GM19452 (cell line): ENCODE measurements around the gene SEMA7A.

Source experiments
- ATAC-seq: cut with Tn5 transposase; IDR thresholded peaks from one replicate; pipeline ENCODE4 v1.9.1; 2021; ENCODE audit not compliant: unreplicated experiment

Gene SEMA7A

DNA sequence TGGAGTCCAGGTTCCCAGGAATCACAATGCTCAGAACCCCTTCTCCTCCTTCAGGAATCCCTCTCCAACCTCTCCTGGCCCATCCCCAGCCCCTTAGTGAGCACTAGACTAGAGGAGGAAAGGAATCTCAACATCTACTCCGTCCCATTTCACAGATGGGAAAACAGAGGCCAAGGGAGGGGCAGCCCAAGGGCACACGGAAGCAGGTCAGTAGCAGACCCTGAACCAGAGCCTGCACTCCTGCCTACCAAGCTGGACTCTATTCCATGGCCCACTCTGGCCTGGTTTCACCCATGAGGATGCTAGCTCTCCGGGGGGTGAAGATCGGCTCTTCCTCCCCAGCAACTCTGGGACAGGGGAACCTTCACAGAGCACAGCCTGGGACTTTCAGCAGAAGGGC is 14.3 kb downstream of the SEMA7A start:
- no peak for ATAC-seq

GRCh38 chr15:74418575-74419338 is 15.0 kb downstream of the SEMA7A start:
- no peak for ATAC-seq

GRCh38 chr15:74417670-74418069 is 16.1 kb downstream of the SEMA7A start:
- no peak for ATAC-seq

- no peak for ATAC-seq
Observed at GRCh38 chr15:74417225-74417624, 16.5 kb downstream of the SEMA7A start.

- ATAC-seq: no peak
Observed at GRCh38 chr15:74415966-74416916, 17.5 kb downstream of the SEMA7A start.

GRCh38 chr15:74414603-74415338 is 19.0 kb downstream of the SEMA7A start:
- ATAC-seq: no peak

DNA sequence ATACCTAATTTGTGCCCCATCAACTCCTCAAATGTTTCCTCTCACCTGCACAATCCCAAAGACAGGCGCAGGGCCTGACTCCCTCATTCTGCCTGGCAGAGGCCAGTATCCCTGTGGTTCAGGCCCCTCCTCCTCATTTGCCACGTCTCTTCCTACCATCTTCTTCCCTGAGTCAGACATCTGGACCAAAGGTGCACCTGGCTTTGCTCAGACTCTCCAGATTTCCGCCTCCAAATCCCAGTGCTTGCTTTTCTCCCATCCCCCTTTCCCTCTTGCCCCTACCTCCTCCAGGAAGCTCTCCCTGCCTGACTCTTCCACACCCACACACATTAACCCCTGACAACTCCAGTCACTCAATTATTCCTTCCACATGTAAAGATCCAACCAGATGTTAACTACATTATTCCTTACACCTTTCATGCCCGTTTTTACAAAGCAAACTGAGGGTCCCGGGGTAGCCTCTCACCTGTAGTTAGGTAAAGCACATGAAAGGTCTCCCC is 19.6 kb downstream of the SEMA7A start:
- no peak for ATAC-seq

- no peak for ATAC-seq
Observed at GRCh38 chr15:74413350-74414080, 20.2 kb downstream of the SEMA7A start.

DNA sequence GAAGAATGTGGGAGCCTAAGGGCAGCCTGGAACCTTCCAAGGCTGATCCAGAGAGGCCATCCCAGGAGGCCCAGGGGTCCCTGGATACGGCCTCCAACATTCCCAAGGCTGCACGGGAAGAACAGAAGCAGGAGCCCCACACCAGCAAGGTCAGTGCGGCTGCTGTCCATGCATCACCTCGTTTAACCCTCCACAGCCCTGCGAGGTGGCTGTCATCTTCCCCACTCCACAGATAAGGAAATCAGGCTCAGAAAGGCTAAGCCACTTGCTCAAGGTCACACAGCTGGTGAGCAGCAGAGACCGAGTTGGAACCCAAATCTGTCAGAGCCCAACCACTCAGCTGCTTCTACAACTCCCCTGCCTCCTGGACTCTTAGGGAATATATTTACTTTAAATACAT is 21.6 kb downstream of the SEMA7A start:
- ATAC-seq: no peak

DNA sequence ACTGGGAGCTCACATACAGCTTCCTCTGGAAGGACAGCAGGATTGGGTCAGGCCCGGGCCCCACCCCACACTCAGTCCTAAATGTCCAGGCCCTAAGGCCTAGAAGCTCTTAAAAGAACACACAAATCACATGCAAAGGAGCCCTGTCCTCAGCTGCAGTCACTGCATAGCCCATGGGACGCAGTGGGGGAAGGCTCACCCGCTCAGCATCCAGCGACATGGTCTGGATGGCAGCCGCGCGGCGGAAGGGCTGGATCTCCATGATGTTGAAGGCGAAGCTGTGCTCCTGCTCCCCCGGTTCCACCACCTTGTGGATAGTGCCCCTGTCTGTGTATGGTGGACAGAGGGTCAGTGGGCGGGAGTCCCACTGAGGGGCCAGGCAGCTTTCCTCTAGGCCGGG is 22.1 kb downstream of the SEMA7A start:
- no peak for ATAC-seq

GRCh38 chr15:74410502-74410901 is 23.3 kb downstream of the SEMA7A start:
- no peak for ATAC-seq

DNA sequence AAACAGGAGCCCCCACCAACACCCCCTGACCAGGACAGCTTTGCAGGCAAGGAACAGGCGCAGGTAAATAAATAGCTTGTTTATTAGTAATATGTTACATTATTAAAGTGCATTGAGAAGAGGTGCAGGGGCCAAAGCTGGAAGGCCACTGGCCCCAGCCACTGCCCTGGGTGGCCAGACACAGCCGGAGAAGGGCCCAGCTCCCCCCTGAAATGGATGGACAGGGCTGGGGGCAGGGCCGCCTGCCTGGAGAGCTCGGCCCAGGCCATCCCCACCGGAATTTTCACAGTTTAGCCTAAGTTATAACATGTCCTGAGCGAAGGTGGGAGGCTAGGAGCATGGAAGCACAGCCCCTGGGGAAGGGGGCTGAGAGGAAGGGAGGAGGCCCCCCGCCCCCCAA is 24.5 kb downstream of the SEMA7A start:
- no peak for ATAC-seq

- no peak for ATAC-seq
Observed at GRCh38 chr15:74408815-74409214, 24.9 kb downstream of the SEMA7A start.

DNA sequence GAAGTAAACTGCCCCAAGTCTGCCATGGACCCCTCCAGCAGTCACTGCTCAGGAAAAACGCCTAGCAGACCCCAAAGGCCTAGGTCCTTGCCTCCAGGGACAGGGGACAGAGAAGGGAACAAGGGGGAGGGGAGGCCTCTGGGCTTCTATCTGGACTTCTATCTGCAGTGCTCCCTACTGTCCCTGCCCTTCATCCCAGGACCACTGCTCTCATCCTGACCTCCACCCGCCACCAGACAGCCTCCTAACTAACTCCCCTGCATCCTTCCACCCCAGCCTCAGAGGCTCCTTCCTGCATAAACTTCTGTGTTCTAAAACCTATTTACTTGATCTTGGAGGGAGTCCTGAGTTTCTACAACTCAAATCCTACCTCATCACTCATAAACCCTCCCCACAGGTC is 25.4 kb downstream of the SEMA7A start:
- ATAC-seq: no peak

GRCh38 chr15:74406992-74407705 is 26.6 kb downstream of the SEMA7A start:
- ATAC-seq: no peak

DNA sequence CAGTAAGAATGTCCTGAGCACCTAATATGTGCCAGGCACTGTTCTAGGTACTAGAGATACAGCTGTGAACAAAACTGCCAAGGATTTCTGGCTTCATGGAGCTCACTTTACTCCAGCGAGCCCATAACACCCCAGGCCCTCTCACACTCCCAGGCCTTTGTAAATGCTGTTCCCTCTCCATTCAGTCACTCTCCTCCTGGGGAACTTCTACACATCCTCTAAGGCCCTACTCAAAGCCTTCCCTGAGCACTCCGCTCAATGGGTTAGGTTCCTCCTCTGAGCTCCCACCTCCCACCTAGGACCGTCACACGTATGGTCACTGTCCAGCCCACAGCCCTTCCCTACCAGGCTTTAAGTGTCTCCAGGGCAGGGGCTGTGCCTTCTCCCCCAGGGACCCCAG is 27.2 kb downstream of the SEMA7A start:
- ATAC-seq: no peak

- no peak for ATAC-seq
Observed at GRCh38 chr15:74405823-74406222, 27.9 kb downstream of the SEMA7A start.

GRCh38 chr15:74403991-74404563 is 29.7 kb downstream of the SEMA7A start:
- peak; percentile 21 for ATAC-seq

DNA sequence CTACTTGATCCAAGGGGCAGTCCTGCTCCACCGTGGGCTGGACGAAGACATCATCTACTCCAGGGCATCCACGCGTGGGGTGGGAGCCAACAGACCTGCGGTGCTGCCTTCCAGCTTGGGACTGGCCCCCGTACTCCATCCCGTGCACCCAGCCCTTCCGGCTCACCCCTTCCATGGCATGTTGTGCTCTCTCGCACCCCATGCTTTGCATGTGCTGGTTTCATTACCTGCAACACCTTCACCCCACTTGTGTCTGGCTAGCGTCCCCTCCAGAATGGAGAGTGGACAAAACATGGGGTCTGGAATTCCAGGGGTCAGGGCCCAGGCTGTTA is 30.2 kb downstream of the SEMA7A start:
- no peak for ATAC-seq
